Small intestine (tissue), 7 donors: ENCODE data around the gene CAPN10. TPM values are rescaled to one million over a fixed set of nuclear protein-coding genes. Genes with fewer than 3 reads are reported as not detected.
A peak's percentile ranks its signal among the peaks of the same experiment; 100 is the strongest.
"Not testable (repeated sequence)": the region's sequence is repeated elsewhere in the genome, so short reads cannot be mapped to it uniquely, and the experiment has no call there.

Source experiments
- DNase-seq, 2 donors: peaks; one replicate each; pipeline versions ENCODE4 v3.0.0 to v3.0.0-alpha.2; 2013
- FAIRE-seq: peaks from 2 replicates; lab custom pipeline; 2012; peaks lifted over from hg19 to GRCh38; lab: Jason Lieb, UNC
- H3K27ac ChIP-seq, 3 donors: one replicate each; pipeline ENCODE4 v1.5.1; 2013; ENCODE audit warnings: low read length in 2 of 3, mild to moderate bottlenecking in 2 of 3, control low read depth in 1 of 3, inconsistent platforms in 1 of 3, low read depth in 1 of 3, moderate library complexity in 1 of 3
- H3K27me3 ChIP-seq, 3 donors: one replicate each; pipeline ENCODE4 v1.6.1; 2013; ENCODE audit warnings: low read length in 3 of 3, inconsistent platforms in 1 of 3; ENCODE audit not compliant: control insufficient read depth in 3 of 3, insufficient read depth in 3 of 3
- H3K36me3 ChIP-seq, 3 donors: one replicate each; pipeline ENCODE4 v1.6.1; 2013; ENCODE audit warnings: low read length in 3 of 3, inconsistent platforms in 1 of 3, low read depth in 1 of 3, mild to moderate bottlenecking in 1 of 3, moderate library complexity in 1 of 3; ENCODE audit not compliant: control insufficient read depth in 3 of 3, insufficient read depth in 2 of 3
- H3K4me1 ChIP-seq, 3 donors: one replicate each; pipeline ENCODE4 v1.6.1; 2013; ENCODE audit warnings: low read length in 2 of 3, inconsistent platforms in 1 of 3, low read depth in 1 of 3, mild to moderate bottlenecking in 1 of 3, moderate library complexity in 1 of 3; ENCODE audit not compliant: control insufficient read depth in 3 of 3, insufficient read depth in 2 of 3
- H3K4me3 ChIP-seq, 3 donors: one replicate each; pipeline ENCODE4 v1.5.1; 2013; ENCODE audit warnings: low read length in 3 of 3, control low read depth in 1 of 3, inconsistent platforms in 1 of 3, low read depth in 1 of 3, mild to moderate bottlenecking in 1 of 3, moderate library complexity in 1 of 3
- H3K9me3 ChIP-seq, 2 donors: one replicate each; pipeline ENCODE4 v1.6.1; 2013; ENCODE audit warnings: low read depth in 1 of 2, low read length in 1 of 2; ENCODE audit not compliant: control insufficient read depth in 2 of 2, insufficient read depth in 1 of 2
- WGBS, 3 donors: extraction: QIAGEN DNeasy Blood & Tissue Kit; methylation state at CpG; one replicate each; pipeline ENCODE4 v1.1.7; 2013; 5-methylcytosine and 5-hydroxymethylcytosine counted together
- polyA plus RNA-seq, 4 donors: library from polyadenylated mRNA; stranded (reverse) in 3 of 4; unstranded in 1 of 4; fragments of 200-250 nt in 3 of 4; fragments of 120-200 nt in 1 of 4; gene quantifications; one replicate each; pipeline versions ENCODE4 v1.2.1 to v1.2.3, GENCODE V29; 2013
- donor health status: healthy with polysubstance abuse.
- donor health status: control.
- donor health status: control.
- donor health status: Bipolar disorder and iron deficiency.
- donor health status: healthy.

CAPN10 gene
- polyA plus RNA-seq, 4 donors: 19.7 to 33.8 (median 32.1) TPM

- 95 to 100% (median 97%) methylated on average over 9 of the region's 9 CpGs for WGBS, 3 donors
- Histone ChIP-seq H3K27ac (no peak overlapping the region), H3K4me1 (peaks cover 4 to 5% (median 5%) of the 10 kb centered on the region in 3 donors), H3K27me3 (no peaks in the 10 kb centered on the region), H3K9me3 (peaks cover 0 to 15% of the 10 kb centered on the region in 2 donors), H3K4me3 (no peak overlapping the region), H3K36me3 (peaks cover 0 to 56% (median 20%) of the 10 kb centered on the region in 3 donors)
- DNase-seq: no peak
- FAIRE-seq: no peak
Measured at GRCh38 chr2:240614391-240614790, 27.9 kb downstream of the CAPN10 start.

- Histone ChIP-seq H3K4me3 (no peak overlapping the region), H3K27ac (no peak overlapping the region), H3K9me3 (peaks cover 0 to 15% of the 10 kb centered on the region in 2 donors), H3K4me1 (peaks cover 4 to 5% (median 5%) of the 10 kb centered on the region in 3 donors), H3K27me3 (no peaks in the 10 kb centered on the region), H3K36me3 (peaks cover 0 to 66% (median 26%) of the 10 kb centered on the region in 3 donors)
- DNase-seq: no peak
- WGBS, 3 donors: 81 to 95% (median 85%) methylated on average over 2 of the region's 2 CpGs
- no peak for FAIRE-seq
Measured at GRCh38 chr2:240615396-240615795, 28.9 kb downstream of the CAPN10 start.

GRCh38 chr2:240615820-240616547 is 29.4 kb downstream of the CAPN10 start:
- DNase-seq (no peak), FAIRE-seq (no peak)
- Histone ChIP-seq H3K27ac (no peak overlapping the region), H3K4me1 (peaks cover 4 to 5% (median 5%) of the 10 kb centered on the region in 3 donors), H3K4me3 (no peak overlapping the region), H3K36me3 (peaks cover 0 to 69% (median 27%) of the 10 kb centered on the region in 3 donors), H3K27me3 (no peaks in the 10 kb centered on the region), H3K9me3 (peaks cover 0 to 15% of the 10 kb centered on the region in 2 donors)
- WGBS, 3 donors: 87 to 94% (median 93%) methylated on average over 19 to 20 of the region's 20 CpGs

- Histone ChIP-seq H3K9me3 (peaks cover 0 to 15% of the 10 kb centered on the region in 2 donors), H3K36me3 (peaks cover 0 to 68% (median 25%) of the 10 kb centered on the region in 3 donors)
- not testable (repeated sequence) for H3K27ac ChIP-seq, H3K4me1 ChIP-seq, FAIRE-seq, H3K4me3 ChIP-seq, H3K27me3 ChIP-seq
- peak in 1 of 2 donors; percentile 40 for DNase-seq
- 86 to 96% (median 93%) methylated on average over 5 of the region's 5 CpGs for WGBS, 3 donors
Measured at GRCh38 chr2:240616860-240617666, 30.5 kb downstream of the CAPN10 start.

GRCh38 chr2:240618776-240619175 is 32.2 kb downstream of the CAPN10 start:
- FAIRE-seq: no peak
- Histone ChIP-seq H3K36me3 (peaks cover 0 to 74% (median 21%) of the 10 kb centered on the region in 3 donors), H3K27me3 (no peaks in the 10 kb centered on the region), H3K9me3 (peaks cover 0 to 15% of the 10 kb centered on the region in 2 donors), H3K4me1 (no peaks in the 10 kb centered on the region), H3K27ac (no peak overlapping the region), H3K4me3 (no peak overlapping the region)
- 81 to 90% (median 81%) methylated on average over 6 of the region's 6 CpGs for WGBS, 3 donors
- DNase-seq: no peak

GRCh38 chr2:240619506-240620148 is 33.1 kb downstream of the CAPN10 start:
- no peak overlapping the region for H3K4me3 ChIP-seq
- H3K36me3 ChIP-seq: peaks cover 0 to 78% (median 21%) of the 10 kb centered on the region in 3 donors
- no peak for DNase-seq
- FAIRE-seq: no peak
- WGBS, 3 donors: 74 to 83% (median 78%) methylated on average over 19 of the region's 19 CpGs
- peaks cover 0 to 15% of the 10 kb centered on the region in 2 donors for H3K9me3 ChIP-seq
- no peaks in the 10 kb centered on the region for H3K27me3 ChIP-seq
- H3K4me1 ChIP-seq: no peaks in the 10 kb centered on the region
- H3K27ac ChIP-seq: peak overlapping the region in 1 of 3 donors; percentile 16

GRCh38 chr2:240620149-240620731 is 33.7 kb downstream of the CAPN10 start:
- H3K27ac ChIP-seq: no peak overlapping the region
- FAIRE-seq (no peak), DNase-seq (no peak)
- peaks cover 0 to 73% (median 21%) of the 10 kb centered on the region in 3 donors for H3K36me3 ChIP-seq
- peaks cover 0 to 15% of the 10 kb centered on the region in 2 donors for H3K9me3 ChIP-seq
- 93 to 96% (median 93%) methylated on average over 9 to 13 of the region's 13 CpGs for WGBS, 3 donors
- H3K4me1 ChIP-seq: no peaks in the 10 kb centered on the region
- H3K4me3 ChIP-seq: no peak overlapping the region
- H3K27me3 ChIP-seq: no peaks in the 10 kb centered on the region
